ENCODE data around the gene DENND1C.
"Not testable (repeated sequence)": the region's sequence is repeated elsewhere in the genome, so short reads cannot be mapped to it uniquely, and the experiment has no call there.

The DENND1C gene

DNA sequence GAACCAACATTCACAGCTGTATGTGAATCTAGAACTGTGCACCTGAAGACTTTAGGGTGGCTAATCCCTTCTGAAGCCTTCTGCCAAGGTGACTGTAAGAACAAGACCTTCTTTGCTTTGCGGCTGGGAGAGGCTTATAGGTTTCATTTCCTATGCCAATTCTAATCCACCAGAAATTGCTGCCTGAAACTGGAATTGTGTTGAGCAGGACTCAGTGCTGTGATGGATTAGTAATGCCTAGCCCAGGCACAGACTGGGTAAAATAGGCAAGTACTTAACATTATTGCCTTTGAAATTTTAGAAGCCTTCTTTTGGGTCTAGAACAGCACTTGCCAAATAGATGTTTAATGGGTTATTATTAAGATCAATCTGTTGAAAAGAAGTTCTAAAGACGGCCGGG, 33.5 kb downstream of the DENND1C start:
- DNase-seq (ENCODE audit: insufficient read length, low spot score) = no peak
- TF ChIP-seq POLR2A (IDR thresholded peaks at IDR 0.05; ENCODE audit: low read depth, low read length) = no peak
- FAIRE-seq = no peak

DNA sequence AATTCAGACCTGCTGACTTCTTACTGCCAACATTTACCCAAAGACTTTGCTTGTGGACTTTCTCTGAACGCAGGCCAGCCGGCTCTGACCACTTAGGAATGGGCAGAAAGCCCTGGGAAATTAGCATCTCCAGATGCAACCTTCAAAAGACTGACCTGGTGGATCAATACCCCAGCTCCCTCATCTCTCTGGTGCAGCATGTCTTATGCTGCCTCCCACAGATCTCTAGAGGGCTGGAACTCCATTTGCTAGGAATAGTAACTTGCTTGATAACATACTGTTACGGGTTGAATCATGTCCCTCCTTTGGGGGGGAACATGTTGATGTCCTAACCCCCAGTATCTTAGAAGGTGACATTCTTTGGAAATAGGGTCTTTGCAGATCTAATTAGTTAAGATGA, 35.1 kb downstream of the DENND1C start:
- no peak for TF ChIP-seq POLR2A (IDR thresholded peaks at IDR 0.05; ENCODE audit: low read depth, low read length)
- FAIRE-seq (no peak), DNase-seq (ENCODE audit: insufficient read length, low spot score) (no peak)

DNA sequence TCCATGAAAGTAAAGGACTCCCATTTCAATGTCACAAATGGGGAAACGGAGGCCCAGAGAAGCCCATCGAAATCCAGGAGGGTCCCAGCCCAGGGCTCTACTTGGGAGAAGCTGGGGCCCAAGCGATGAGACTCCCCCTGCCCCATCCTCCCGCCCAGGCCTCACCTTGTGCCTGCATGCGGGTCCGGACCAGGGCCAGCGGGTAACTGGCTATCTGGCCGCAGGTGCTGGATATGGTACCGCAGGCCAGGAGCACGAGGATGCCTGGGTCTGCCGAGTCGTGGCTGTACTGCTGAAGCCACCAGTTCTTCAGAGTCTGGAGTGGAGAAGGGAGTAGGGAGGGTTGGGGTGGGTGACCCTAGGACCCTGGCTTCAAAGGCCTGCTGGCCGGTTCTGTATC, 37.6 kb downstream of the DENND1C start:
- FAIRE-seq (no peak), DNase-seq (ENCODE audit: insufficient read length, low spot score) (no peak)
- no peak for TF ChIP-seq POLR2A (IDR thresholded peaks at IDR 0.05; ENCODE audit: low read depth, low read length)

DNA sequence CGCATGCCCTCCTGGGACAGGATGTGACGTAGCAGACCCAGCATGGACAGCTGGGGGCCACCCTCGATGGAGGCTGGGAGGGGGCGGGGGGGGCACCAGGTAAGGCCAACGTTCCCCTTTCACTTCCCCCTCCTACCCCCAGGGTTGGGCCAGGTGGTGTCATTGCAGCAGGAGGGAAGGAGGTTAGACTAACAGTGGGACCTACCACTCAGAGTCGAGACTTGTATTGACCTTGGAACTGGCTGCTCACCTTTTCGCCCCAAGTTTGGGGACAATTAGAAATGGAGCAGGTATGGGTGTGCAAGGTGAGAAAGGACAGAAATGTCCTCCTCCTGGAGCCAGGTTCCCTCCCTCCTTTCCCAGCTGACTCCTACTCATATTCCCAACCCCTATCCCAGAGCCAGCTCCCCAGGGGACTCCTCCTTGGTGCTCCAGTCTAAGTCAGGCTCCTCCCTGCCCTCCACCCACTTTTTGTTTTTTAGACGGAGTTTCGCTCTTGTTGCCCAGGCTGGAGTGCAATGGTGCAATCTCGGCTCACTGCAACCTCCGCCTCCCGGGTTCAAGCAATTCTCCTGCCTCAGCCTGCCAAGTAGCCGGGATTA, 39.4 kb downstream of the DENND1C start:
- no peak for TF ChIP-seq POLR2A (IDR thresholded peaks at IDR 0.05; ENCODE audit: low read depth, low read length)
- FAIRE-seq = no peak
- DNase-seq (ENCODE audit: insufficient read length, low spot score) = no peak

DNA sequence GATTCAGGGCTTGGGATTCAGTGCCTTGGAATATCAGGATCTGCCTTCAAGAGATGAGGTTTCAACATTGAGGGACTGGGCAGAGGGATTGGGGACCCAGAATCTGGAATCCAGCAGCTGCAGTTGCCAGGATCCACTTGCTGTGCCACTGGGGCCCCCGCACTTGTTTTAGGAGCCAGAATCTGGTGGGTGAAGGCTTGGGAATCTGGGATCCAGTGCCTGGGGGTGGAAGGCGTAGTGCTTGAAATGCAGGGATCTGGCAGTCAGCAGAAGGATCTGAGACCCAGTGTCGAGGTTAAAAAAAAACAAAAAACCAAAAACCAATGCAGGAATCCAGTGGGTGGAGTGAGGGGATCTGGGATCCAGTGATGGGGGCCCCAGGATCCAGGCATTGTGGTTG, 40.7 kb downstream of the DENND1C start:
- FAIRE-seq (no peak), DNase-seq (ENCODE audit: insufficient read length, low spot score) (no peak)
- TF ChIP-seq POLR2A (IDR thresholded peaks at IDR 0.05; ENCODE audit: low read depth, low read length) = no peak

DNA sequence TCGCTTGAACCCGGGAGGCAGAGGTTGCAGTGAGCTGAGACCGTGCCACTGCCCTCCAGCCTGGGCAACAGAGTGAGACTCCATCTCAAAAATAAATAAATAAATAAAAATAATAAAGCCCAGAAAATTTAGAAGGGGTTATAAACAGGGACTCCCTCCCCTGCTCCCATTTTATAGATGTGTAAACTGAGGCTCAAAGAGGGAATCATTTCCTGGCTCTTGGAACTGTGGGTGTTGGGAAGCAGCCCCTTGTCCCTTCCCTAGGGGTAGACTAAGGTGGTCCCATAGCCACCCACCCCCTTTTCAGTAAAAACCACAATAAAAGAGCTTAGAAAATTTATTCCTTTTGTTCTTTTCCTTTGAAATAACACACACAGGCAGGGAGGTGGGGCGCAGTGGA, 41.8 kb downstream of the DENND1C start:
- no peak for FAIRE-seq
- no peak for DNase-seq (ENCODE audit: insufficient read length, low spot score)
- TF ChIP-seq POLR2A (IDR thresholded peaks at IDR 0.05; ENCODE audit: low read depth, low read length) = no peak

DNA sequence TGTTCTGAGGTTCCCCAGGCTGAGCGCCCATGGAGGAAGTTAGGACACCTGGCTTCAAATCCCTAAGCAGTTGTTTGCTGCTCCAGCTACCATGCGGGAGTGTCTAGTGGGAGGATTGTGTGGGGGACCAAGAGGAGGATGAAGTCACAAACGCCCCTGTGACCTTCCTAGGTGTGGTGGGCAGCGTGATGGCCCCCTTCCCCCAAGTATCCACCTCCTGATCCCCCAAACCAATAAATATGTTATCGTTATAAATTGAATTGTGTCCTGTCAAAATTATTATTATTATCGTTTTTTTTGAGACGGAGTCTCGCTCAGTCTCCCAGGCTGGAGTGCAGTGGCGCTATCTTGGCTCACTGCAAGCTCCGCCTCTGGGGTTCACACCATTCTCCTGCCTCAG, 47.9 kb downstream of the DENND1C start, which contains the start of gene SLC25A41:
Gene SLC25A41, minus strand, starts transcription at position 101 of the 400 bp plus-strand sequence. Its CDS starts 70 bp downstream, at position 31.
- no peak for TF ChIP-seq POLR2A (IDR thresholded peaks at IDR 0.05; ENCODE audit: low read depth, low read length)
- FAIRE-seq (no peak), DNase-seq (ENCODE audit: insufficient read length, low spot score) (no peak)

DNA sequence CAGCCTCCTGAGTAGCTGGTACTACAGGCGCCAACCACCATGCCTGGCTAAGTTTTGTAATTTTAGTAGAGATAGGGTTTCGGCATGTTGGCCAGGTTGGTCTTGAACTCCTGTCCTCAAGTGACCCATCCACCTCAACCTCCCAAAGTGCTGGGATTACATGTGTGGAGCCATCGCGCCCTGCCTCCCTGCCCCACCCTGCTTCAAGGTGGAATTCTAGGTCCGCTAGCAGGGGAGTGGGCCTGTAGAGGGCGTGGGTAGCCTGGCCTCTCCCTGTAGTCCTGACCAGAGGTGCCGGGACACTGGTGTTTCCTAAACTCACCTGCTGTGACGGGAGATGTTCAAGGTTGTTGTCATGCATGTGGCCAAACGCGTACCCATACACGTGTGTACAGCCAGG, 48.4 kb downstream of the DENND1C start:
- no peak for TF ChIP-seq POLR2A (IDR thresholded peaks at IDR 0.05; ENCODE audit: low read depth, low read length)
- no peak for DNase-seq (ENCODE audit: insufficient read length, low spot score)
- no peak for FAIRE-seq

DNA sequence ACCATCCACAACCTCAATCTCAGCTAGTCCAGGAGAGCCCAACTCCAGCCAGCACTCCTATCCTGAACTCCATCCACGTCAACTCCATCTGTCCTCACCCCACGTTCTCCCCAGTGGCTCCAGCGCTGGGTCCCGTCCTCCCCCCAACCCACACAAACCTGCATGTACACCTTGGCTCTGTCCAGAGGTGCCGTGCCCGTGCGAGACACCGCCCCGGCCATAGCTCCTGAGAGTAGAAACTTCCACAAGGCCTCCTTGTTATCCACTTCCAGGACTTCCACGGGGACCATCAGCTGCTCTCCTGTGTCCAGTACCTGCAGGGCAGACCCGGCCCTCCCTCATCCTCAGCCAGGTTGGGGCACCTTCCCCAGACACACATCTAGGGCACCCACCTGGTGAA, 49.7 kb downstream of the DENND1C start:
- FAIRE-seq = no peak

DNA sequence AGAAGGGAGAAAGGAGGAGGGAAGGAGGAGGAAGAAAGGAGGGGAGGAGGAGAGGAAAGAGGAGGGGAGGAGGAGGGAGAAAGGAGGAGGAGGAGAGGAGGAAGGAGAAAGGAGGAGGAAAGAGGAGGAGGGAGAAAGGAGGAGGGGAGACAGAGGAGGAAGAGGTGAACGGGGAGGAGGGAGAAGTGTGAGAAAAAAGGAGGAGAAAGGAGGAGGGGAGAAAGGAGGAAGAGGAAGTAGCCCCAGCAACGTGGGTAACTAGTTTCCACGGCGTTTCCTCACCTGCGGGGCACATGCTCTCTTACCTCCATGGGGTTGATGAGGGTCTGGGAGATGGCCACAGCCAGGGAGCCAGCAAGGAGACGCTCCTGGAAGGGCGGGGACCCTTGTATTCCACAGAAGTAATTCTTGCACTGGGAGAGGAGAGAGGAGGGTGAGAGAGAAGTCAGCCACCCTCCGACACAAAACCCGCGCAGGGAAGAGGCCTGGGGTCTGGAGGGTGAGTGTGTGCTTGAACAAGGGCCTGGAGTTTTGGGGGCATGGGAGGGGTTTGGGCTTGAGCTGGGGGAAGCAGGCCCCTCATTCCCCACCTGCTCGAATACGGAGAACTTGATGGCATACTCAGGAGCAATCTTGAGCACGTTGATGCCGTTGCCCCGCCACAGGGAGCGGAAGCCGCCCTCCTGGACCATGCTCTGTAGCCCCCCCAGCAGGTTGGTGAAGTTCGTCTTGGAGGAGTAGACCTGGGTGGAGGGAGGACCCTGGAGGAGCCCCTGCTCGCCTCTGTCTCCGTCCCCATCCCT, 52.0 kb downstream of the DENND1C start:
- TF ChIP-seq POLR2A (IDR thresholded peaks at IDR 0.05; ENCODE audit: low read depth, low read length) = no peak
- FAIRE-seq (no peak), DNase-seq (ENCODE audit: insufficient read length, low spot score) (no peak)

More for the DNA sequence above, 49.7 kb downstream of the DENND1C start:
- DNase-seq (ENCODE audit: insufficient read length, low spot score) = no peak
- TF ChIP-seq POLR2A (IDR thresholded peaks at IDR 0.05; ENCODE audit: low read depth, low read length) = no peak

DNA sequence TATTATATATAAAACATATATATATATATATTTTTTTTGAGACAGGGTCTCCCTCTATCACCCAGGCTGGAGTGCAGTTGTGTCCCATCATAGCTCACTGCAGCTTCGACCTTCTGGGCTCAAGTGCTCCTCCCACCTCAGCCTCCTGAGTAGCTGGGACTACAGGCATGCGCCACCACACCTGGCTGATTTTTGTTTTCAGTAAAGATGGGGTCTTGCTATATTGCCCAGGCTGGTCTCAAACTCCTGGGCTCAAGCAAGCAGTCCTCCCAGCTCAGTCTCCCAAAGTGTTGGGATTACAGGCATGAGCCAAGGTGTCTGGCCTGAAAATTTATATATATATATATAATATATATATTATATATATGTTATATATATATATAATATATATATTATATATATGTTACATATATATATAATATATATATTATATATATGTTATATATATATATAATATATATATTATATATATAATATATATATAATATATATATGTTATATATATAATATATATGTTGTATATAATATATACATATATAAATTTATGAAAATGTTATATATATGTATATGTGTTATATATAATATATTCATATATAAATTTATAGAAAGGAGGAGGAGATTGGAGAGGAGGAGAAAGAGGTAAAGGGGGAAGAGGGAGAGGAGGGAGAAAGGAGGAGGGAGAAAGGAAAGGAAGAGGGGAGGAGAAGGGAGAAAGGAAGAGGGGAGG, 52.7 kb downstream of the DENND1C start:
- FAIRE-seq; DNase-seq (ENCODE audit: insufficient read length, low spot score): not testable (repeated sequence)

DNA sequence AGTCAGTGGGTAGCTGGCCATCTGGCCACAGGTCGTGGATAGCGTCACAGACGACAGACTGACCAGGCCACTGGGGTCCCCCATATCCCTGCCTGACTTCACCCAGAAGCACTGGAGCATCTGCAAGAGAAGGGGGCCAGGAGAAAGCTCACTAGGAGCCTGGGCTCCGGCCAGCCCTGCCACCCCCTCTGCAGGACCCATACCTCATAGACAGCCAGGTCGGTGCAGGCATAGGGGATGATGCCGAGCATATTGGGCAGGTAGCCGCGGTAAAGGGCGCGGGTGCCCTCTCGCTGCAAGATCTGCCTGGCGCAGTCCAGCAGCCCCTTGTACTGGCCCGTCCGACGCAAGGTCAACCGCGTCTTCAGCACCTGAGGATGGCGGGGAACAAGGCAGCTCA, 54.5 kb downstream of the DENND1C start:
- DNase-seq (ENCODE audit: insufficient read length, low spot score) = no peak
- TF ChIP-seq POLR2A (IDR thresholded peaks at IDR 0.05; ENCODE audit: low read depth, low read length) = no peak
- FAIRE-seq = no peak

DNA sequence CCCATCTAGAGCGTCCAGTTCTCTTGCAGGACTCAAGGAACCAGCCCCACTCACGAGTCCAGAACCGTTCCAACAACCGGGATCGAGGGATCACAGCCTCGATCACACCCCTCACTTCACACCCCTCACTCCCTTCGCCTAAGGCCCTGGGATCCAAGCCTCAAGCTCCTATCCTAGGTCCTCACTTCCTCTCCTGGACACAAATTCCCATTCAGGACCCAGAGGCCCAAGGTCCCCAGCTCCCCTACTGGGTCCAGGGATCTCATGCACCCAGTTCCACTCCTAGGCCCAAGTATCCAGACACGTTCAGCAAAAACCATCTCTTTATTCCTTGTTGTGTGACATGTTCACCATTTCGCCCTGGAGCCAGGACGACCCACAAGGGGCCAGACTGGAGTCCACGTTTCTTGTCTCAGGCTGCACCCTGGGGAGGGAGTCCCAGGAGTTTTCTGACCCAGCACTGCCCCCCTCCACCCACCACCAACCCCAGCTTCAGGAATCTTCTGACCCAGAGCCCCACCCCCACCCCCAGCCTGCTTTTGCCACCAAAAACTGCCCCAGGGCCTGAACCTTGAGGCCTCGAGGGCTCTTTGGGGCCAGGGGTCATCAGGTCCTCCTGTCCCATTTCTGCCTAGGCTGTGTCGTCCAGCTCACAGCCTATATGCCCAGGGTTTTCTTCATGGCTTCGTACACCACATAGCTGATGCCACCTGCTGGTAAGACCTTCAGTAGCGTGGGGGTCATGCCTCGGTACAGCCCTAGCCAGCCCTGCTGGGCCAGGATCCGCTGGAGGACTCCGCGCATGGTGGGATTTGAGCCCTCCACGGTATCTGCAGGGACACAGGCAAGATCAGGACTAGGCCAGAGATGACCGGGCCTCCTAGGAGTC, 55.6 kb downstream of the DENND1C start:
- FAIRE-seq = no peak
- no peak for TF ChIP-seq POLR2A (IDR thresholded peaks at IDR 0.05; ENCODE audit: low read depth, low read length)
- DNase-seq (ENCODE audit: insufficient read length, low spot score) = no peak

Data from H54 (cell line).